Measurements from ENCODE around the gene ARIH1.
A peak's percentile ranks its signal among the peaks of the same experiment; 100 is the strongest.

The ARIH1 gene

GRCh38 chr15:72488558-72488957 lies 14.4 kb downstream of the ARIH1 start:
- DNase-seq, result no peak

DNA sequence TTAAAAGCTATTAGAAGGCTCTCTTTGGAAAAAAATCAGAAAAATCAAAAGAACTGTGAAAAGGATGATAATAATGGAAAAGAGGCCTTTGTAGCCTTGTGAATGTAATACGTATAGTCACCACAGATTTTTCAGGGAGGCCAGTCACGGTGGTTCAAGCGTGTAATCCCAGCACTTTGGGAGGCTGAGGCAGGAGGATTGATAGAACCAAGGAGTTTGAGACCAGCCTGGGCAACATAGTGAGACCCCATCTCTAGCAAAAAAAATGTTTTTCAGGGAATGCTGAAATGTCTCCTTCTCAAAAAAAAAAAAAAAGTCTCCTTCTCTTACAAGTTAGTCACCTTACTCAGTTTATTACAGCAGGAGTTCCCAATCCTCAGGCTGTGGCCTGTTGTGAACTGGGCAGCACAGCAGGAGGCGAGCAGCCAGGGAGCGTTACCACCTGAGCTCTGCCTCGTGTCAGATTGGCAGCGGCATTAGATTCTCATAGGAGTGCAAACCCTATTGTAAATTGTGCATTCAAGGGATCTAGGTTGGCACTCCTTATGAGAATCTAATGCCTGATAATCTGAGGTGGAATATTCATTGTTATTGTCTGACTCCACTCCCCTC lies 15.9 kb downstream of the ARIH1 start:
- no peak for DNase-seq

- no peak for DNase-seq
Observed at GRCh38 chr15:72491768-72492167, 17.6 kb downstream of the ARIH1 start.

- DNase-seq, result no peak
Observed at GRCh38 chr15:72492733-72493132, 18.6 kb downstream of the ARIH1 start.

DNA sequence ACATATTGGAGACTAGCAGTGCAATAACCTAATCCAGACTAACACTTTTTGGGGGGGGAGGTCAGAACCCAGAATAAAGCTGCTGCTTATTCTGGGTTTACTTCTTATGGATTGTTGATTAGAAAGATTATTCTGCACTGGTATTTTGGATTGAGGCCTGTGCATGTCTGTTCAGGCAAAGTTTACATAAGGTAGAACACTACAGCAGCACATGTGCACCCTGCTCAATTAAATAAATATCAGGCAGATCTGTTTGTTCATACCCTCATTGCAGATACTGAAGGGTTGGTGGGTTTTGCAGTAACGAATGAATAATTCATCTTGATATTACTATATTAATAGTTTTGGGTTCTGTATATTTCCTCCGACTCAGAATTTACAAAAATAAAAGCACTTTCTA lies 19.1 kb downstream of the ARIH1 start:
- DNase-seq, result no peak

GRCh38 chr15:72495007-72495406 lies 20.9 kb downstream of the ARIH1 start:
- DNase-seq, result no peak

GRCh38 chr15:72496783-72497182 lies 22.7 kb downstream of the ARIH1 start:
- DNase-seq, result no peak

- DNase-seq, result no peak
Observed at GRCh38 chr15:72497402-72497801, 23.3 kb downstream of the ARIH1 start.

DNA sequence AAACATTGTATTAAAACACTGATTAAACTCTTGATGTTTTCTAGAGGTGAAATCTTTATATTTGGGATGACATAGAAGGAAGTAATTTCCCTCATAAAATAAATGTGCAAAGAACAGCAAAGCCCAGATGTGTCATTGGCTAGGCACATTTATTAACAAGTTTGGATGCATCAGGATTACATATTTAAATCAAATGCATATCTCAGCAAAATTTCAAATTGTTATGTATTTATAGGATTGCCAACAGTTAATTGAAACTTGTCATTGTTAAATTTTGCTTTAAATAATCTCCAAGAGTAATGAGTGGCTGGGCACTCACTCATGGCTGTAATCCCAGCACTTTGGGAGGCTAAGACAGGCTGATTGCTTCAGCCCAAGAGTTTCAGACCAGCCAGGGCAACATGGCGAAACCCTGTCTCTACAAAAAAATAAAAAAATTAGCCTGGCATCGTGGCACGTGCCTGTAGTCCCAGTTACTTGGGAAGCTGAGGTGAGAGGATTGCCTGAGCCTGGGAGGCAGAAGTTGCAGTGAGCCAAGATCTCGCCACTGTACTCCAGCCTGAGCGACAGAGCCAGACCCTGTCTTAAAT lies 28.2 kb downstream of the ARIH1 start:
- DNase-seq, result no peak

DNA sequence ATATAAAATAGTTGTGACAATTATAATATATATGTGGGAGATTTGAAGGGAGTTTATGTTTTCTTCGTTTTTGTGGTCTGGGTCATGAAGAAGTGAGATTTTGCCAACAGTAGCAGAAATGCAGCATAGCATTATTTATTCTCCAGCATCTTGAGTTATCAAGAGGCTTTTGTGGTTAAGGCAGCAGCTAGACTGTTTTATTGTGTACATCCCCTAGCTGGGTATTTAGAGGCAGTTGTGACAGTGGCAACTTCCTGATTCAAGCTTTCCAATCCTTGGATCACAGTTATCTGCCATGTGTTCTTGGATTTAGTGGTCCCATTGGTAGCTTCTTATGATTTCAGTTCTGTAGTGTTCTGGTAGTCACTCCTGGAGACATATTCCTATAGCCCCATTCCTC lies 29.0 kb downstream of the ARIH1 start:
- no peak for DNase-seq

GRCh38 chr15:72507402-72508092 lies 33.4 kb downstream of the ARIH1 start:
- DNase-seq, result no peak

DNA sequence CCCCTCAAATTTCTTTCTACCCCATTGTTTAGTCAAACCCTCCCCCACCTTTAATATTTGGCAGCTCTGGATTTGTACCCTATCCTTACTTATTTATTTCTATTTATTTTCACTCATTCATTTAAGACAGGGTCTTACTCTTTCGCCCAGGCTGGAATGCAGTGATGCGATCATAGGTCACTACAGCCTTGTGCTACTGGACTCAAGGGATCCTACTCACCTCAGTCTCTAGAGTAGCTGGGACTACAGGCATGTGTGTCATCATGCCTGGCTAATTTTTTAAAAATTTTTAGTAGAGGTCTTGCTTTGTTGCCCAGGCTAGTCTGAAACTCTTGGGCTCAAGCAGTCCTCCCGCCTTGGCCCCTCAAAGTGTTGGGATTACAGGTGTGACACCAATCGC lies 35.4 kb downstream of the ARIH1 start:
- no peak for DNase-seq

DNA sequence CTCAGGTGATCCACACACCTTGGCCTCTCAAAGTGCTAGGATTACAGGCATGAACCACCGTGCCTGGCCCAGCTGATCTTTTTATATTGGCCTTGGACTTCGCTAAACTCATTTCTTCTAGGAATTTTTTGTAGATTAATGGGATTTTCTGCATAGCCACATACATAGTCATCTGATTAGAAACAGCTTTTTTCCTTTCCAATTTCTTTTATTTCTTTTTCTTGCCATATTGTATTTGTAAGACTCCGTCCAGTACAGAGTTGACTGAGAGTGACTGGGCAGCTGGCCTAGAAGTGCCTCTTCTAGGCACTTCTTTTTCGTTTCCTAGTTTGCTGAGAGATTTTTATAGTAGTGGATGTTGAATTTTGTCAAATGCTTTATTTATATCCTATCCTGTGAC lies 37.4 kb downstream of the ARIH1 start:
- no peak for DNase-seq

- no peak for DNase-seq
Observed at GRCh38 chr15:72515591-72516389, 41.7 kb downstream of the ARIH1 start.

DNA sequence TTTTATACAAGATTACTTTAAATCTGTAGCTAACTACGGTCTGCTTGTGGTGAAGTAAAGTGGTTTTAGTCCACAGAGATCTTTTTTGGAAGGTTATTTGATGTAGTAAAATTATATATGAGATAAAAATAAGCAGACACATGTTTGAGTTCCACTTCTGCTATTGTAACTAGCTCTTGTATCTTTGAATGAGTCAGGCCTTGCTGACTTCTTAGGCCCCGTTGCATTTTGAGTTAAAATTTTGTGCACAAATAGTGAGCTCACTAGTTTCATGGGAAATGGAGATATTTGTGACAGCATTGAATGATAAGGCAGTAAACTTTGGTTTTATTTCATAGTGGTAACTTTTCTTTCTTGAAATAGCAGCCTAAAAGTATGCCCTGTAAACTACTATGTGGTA lies 42.6 kb downstream of the ARIH1 start:
- DNase-seq, result no peak

DNA sequence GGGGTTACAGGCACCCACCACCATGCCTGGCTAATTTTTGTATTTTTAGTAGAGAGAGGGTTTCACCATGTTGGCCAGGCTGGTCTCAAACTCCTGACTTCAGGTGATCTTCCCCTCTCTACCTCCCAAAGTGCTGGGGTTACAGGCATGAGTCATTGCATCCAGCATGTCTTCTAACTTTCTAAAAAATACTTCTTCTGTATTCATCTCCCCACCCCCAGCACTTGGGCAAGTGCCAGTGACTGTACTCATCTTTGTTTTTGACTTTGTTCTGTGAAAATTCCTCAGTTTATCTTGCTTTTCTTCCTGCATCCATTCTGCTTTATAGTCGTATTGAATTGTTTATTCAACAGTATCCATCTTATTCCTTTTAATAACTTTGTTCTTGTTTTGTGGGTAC lies 47.6 kb downstream of the ARIH1 start:
- DNase-seq, result no peak

GRCh38 chr15:72532991-72533601 lies 59.0 kb downstream of the ARIH1 start:
- DNase-seq, result peak; percentile 16

DNA sequence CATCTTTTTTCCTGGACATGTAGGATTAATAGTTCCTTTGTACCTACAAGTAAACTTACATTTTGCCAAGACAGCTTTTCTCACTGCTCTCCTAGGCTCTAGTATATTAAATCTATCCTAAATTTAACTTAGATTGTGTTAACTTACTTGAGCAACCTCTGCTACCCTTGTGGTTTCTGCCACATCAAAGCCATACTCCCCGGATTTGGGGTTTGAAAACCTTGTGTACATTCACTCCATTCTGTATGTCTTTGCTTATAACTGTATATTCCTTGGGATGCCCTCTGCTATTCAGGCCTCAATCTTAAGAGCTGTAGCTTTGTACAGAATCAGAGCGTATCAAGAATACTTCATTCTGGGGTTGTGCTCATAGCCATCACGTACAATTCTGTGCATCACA lies 60.4 kb downstream of the ARIH1 start:
- DNase-seq, result peak; percentile 18

DNA sequence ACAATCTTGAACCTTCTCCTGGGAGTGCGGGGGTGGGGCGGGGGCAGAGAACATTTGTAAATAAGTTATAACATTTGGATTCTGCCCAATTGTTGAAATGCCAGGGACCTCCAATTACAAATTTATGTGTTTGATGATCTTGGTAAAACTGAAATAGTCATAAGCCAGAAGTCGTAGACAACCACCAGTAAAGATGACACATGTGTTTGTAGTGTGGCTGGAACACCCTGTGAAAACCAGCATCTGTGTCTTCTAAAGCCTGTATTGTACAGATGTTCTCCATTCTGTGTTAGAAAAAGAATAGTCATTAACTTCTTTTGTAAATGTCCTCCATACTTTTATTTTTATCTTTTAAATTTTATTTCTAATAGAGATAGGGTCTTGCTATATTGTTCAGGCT lies 61.8 kb downstream of the ARIH1 start:
- DNase-seq, result no peak

DNA sequence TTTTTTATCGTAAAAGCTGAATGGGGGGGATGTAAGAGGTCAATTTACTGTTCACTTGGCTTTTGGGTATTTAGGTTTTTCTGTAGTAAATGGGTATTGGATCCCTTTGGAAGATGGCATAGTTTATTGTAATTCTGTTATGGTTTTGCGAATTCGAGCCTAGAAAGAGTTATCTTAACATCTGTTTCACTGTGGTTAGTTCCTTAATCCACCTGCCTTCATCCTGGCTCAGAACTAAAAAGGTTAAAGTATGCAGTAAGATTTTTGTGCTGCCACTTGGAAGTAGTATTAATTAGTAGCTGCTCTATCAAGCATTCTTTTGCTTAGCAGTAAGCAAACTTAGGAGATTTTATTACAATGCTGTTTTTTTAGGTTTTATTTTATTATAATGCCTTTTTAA lies 62.4 kb downstream of the ARIH1 start:
- no peak for DNase-seq

- DNase-seq, result no peak
Observed at GRCh38 chr15:72538931-72539330, 64.8 kb downstream of the ARIH1 start.

GRCh38 chr15:72540606-72541237 lies 66.6 kb downstream of the ARIH1 start:
- DNase-seq, result no peak

DNA sequence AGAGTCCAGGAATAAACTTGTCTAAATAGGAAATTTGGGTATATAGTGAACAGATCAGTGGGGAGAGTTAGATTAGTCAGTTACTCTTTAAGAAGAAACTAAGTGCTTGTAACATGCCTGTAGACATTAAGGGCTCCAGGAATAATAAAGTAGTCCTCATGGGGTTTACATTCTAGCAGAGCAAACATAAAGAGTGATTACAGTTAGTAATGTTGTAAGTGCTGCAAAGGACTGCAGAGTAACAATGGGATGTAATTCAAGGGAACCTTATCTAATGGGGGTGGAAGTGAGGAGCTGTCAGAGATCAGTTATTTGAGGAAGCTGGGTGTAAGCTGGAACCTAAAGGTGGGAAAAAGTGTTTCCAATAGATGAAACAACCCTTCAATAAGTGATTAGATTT lies 67.5 kb downstream of the ARIH1 start:
- DNase-seq, result no peak

Measured in activated CD4-positive, alpha-beta T cell treated with anti-CD3 and anti-CD28 coated beads, Interleukin-2, amount 50 U/mL, for 1 hour (primary cell).